Natural killer cell (primary cell): ENCODE measurements around the gene FMO1. TPM values are rescaled to one million over a fixed set of nuclear protein-coding genes. Genes with fewer than 3 reads are reported as not detected.

Experiments used
- ATAC-seq, 3 donors: fragments of 150-1000 bp in 2 of 3; fragments of 200-7000 bp in 1 of 3; cut with Tn5 transposase; 1 replicate in 1 of 3; 2 replicates in 2 of 3; pipeline ENCODE4 v1.10.0; 2021; ENCODE audit warnings: mild to moderate bottlenecking in 2 of 3, moderate library complexity in 2 of 3
- DNase-seq, 2 donors: peaks; one replicate each; pipeline versions ENCODE4 v3.0.0 to v3.0.0-alpha.2; 2013 to 2021; ENCODE audit warnings: mixed read lengths in 1 of 2
- H3K27ac ChIP-seq: one replicate; pipeline ENCODE4 v1.5.1; 2013; ENCODE audit warnings: mild to moderate bottlenecking, low read length
- H3K27me3 ChIP-seq: one replicate; pipeline ENCODE4 v1.6.1; 2013; ENCODE audit warnings: low read length; ENCODE audit not compliant: control insufficient read depth, insufficient read depth
- H3K36me3 ChIP-seq: one replicate; pipeline ENCODE4 v1.6.1; 2013; ENCODE audit warnings: low read length; ENCODE audit not compliant: control insufficient read depth, insufficient read depth
- H3K4me1 ChIP-seq: one replicate; pipeline ENCODE4 v1.6.1; 2013; ENCODE audit warnings: low read length; ENCODE audit not compliant: control insufficient read depth, insufficient read depth
- H3K4me3 ChIP-seq: one replicate; pipeline ENCODE4 v1.5.1; 2013; ENCODE audit warnings: low read length
- H3K9me3 ChIP-seq: one replicate; pipeline ENCODE4 v1.6.1; 2013; ENCODE audit warnings: low read length; ENCODE audit not compliant: control insufficient read depth, insufficient read depth
- H3K27ac Mint-ChIP-seq, 2 donors: one replicate each; pipeline ENCODE4 v1.8.0; 2022; ENCODE audit warnings: mild to moderate bottlenecking in 2 of 2, mixed read lengths in 2 of 2, moderate library complexity in 1 of 2
- H3K27me3 Mint-ChIP-seq, 2 donors: one replicate each; pipeline ENCODE4 v1.8.0; 2022; ENCODE audit warnings: low read depth in 2 of 2, mixed read lengths in 2 of 2
- H3K36me3 Mint-ChIP-seq: one replicate; pipeline ENCODE4 v1.8.0; 2022; ENCODE audit warnings: mixed read lengths
- H3K4me1 Mint-ChIP-seq, 2 donors: one replicate each; pipeline ENCODE4 v1.8.0; 2022; ENCODE audit warnings: mixed read lengths in 2 of 2
- H3K4me3 Mint-ChIP-seq: one replicate; pipeline ENCODE4 v1.8.0; 2022; ENCODE audit warnings: mild to moderate bottlenecking, moderate library complexity, mixed read lengths
- H3K9me3 Mint-ChIP-seq, 2 donors: one replicate each; pipeline ENCODE4 v1.8.0; 2022; ENCODE audit warnings: mixed read lengths in 2 of 2
- WGBS: methylation state at CpG from one replicate; pipeline ENCODE4 v1.1.7; 2013; ENCODE audit warnings: missing lambda C conversion rate; ENCODE audit not compliant: insufficient coverage; 5-methylcytosine and 5-hydroxymethylcytosine counted together
- intact Hi-C: fragments of 100-400 bp; cut with micrococcal nuclease; formaldehyde crosslinking; loops from one replicate; pipeline ENCODE4 v1.14.2; 2022
- total RNA-seq, 4 donors: library from RNA; stranded (reverse); fragments of 120-200 nt in 1 of 4; gene quantifications; one replicate each; pipeline versions ENCODE4 v1.2.3 to v1.2.4, GENCODE V29; 2013 to 2022
- TF ChIP-seq, protein P1 (sequence below): fragments of 200-600 bp; IDR thresholded peaks from one replicate; pipeline ENCODE4 v1.8.0; 2022; ENCODE audit warnings: antibody characterized with exemption

Gene FMO1
- total RNA-seq, 3 donors from 2014 or later (not counting 1 experiment from before 2014, with no cell fraction given) = not detected

DNA sequence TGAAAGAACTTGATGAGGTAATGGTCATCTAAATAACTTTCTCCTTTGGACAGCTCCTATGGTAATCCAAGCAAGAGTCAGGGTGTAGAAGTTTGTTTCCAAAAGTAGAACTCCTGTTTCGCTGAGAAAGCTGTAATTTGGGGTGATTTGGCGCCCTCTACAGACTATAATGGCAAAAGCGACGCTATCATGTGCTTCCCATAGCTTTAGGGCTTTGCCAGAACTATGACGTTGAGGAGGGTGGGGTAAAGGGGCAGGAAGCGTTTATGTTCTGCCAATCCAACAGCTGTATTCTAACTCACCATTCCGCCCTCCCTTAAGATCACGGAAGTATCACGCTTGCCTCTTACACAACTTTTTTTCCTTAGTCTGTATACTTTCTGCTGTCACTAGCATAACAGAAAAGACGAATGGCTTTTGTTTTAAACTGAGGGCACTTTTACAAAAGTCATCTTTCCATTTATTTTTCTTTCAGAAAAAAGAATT, 65.6 kb downstream of the FMO1 start, which contains the start of gene FMO4:
Gene FMO4, plus strand, starts transcription at position 349 of the 486 bp plus-strand sequence. CDS start 5,643 bp downstream, outside the sequence.
- Mint-ChIP-seq H3K4me3 (peak within 1 kb of the TSS; percentile 84), H3K36me3 (no peaks in the 10 kb centered on the region), H3K27ac (peak within 1 kb of the TSS; percentile 83 to 94), H3K9me3 (no peaks in the 10 kb centered on the region), H3K4me1 (peaks cover 16 to 18% of the 10 kb centered on the region in 2 donors), H3K27me3 (no peaks in the 10 kb centered on the region)
- 0% methylated on average over 7 of the region's 10 CpGs for WGBS
- H3K36me3 ChIP-seq = no peaks in the 10 kb centered on the region
- no peaks in the 10 kb centered on the region for H3K9me3 ChIP-seq
- peak; percentile 100 for ATAC-seq
- TF ChIP-seq, protein P1, sequence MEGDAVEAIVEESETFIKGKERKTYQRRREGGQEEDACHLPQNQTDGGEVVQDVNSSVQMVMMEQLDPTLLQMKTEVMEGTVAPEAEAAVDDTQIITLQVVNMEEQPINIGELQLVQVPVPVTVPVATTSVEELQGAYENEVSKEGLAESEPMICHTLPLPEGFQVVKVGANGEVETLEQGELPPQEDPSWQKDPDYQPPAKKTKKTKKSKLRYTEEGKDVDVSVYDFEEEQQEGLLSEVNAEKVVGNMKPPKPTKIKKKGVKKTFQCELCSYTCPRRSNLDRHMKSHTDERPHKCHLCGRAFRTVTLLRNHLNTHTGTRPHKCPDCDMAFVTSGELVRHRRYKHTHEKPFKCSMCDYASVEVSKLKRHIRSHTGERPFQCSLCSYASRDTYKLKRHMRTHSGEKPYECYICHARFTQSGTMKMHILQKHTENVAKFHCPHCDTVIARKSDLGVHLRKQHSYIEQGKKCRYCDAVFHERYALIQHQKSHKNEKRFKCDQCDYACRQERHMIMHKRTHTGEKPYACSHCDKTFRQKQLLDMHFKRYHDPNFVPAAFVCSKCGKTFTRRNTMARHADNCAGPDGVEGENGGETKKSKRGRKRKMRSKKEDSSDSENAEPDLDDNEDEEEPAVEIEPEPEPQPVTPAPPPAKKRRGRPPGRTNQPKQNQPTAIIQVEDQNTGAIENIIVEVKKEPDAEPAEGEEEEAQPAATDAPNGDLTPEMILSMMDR = peak; percentile 81
- H3K4me3 ChIP-seq = no peak within 1 kb of the TSS
- peak; percentile 59 to 96 for DNase-seq
- intact Hi-C loops = loop anchor here (5.0 kb wide), 4 partner anchors 347 to 1302 kb away; partner anchors contain the start of gene GORAB
- H3K27ac ChIP-seq = peak within 1 kb of the TSS; percentile 63
- H3K4me1 ChIP-seq = peaks cover 2% of the 10 kb centered on the region
- no peaks in the 10 kb centered on the region for H3K27me3 ChIP-seq

DNA sequence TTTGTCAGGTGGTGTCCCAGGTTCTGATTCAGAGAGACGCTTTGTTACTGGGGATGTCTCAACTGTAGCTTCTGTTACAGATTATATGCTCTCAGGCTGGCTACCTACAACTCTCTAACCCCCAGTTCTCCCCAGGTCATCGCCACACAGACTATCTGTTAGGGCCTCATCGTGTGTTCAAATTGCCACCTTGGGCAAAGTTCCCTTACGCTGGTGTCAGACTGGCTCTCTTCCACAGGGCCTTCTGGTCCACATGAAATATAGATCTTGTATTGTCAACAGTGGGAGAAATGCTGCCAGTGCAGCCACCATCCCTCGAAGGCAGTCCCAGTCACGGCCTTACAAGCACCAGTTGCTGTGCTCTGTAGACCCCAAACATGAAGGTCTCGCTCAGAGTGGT, 81.0 kb downstream of the FMO1 start:
- Histone ChIP-seq H3K9me3 (no peaks in the 10 kb centered on the region), H3K27me3 (no peaks in the 10 kb centered on the region), H3K4me1 (no peaks in the 10 kb centered on the region), H3K4me3 (no peak overlapping the region), H3K36me3 (no peaks in the 10 kb centered on the region), H3K27ac (no peak overlapping the region)
- no peak for ATAC-seq
- Mint-ChIP-seq H3K27me3 (no peaks in the 10 kb centered on the region), H3K9me3 (no peaks in the 10 kb centered on the region), H3K4me1 (peaks cover 5 to 6% of the 10 kb centered on the region in 2 donors), H3K27ac (no peak overlapping the region), H3K36me3 (peaks cover 5% of the 10 kb centered on the region), H3K4me3 (no peak overlapping the region)
- WGBS = 93% methylated on average over 7 of the region's 7 CpGs
- intact Hi-C loops = no loop called here
- TF ChIP-seq, protein P1 = no peak
- no peak for DNase-seq

DNA sequence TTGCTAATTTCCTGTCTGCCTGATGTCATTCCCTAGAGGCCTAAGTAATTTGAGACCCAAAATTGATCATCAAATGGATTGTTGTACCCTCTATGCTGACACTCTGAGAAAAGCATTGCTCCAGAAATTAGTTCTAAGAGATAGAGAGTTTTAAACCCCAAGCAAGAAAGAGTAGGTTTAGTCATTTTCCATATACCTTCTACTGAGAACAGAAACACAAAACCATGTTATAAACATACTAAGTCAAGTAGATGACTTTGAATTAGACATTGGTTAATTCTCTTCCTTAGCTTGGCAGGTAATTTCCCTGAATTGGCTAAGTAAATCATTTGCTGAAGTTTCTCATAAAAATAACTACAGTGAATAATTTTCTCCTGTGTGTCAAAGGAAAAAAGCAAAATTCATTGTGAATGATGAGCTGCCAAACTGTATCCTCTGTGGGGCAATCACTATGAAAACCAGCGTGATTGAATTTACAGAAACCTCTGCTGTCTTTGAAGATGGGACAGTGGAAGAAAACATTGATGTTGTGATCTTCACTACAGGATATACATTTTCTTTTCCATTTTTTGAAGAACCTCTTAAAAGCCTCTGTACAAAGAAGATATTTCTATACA, 85.8 kb downstream of the FMO1 start:
- Mint-ChIP-seq H3K9me3 (no peaks in the 10 kb centered on the region), H3K4me1 (peaks cover 5 to 6% of the 10 kb centered on the region in 2 donors), H3K36me3 (peaks cover 5% of the 10 kb centered on the region), H3K4me3 (no peak overlapping the region), H3K27ac (no peak overlapping the region), H3K27me3 (no peaks in the 10 kb centered on the region)
- intact Hi-C loops = no loop called here
- 100% methylated on average over 1 of the region's 1 CpG for WGBS
- DNase-seq (no peak), ATAC-seq (no peak)
- Histone ChIP-seq H3K27me3 (no peaks in the 10 kb centered on the region), H3K36me3 (no peaks in the 10 kb centered on the region), H3K27ac (no peak overlapping the region), H3K4me3 (no peak overlapping the region), H3K9me3 (no peaks in the 10 kb centered on the region), H3K4me1 (no peaks in the 10 kb centered on the region)
- TF ChIP-seq, protein P1 = no peak

Other genes with a start within 250 kb of the FMO1 start
- not detected for gene FMO3, start 157.6 kb upstream of the FMO1 start, total RNA-seq
- gene FMO2, start 63.2 kb upstream of the FMO1 start, total RNA-seq = not detected
- gene FMO4, start 65.7 kb downstream of the FMO1 start, total RNA-seq = 1 to 10 TPM; 3.2 to 3.8 (median 3.6) TPM
- gene PRRC2C, start 237.0 kb downstream of the FMO1 start, total RNA-seq = 100 to 1,000 TPM; 330 to 355 (median 353) TPM